Measurements from ENCODE around the gene FBXL4. TPM values are rescaled to one million over a fixed set of nuclear protein-coding genes. Genes with fewer than 3 reads are reported as not detected.

Gene FBXL4
- total RNA-seq, 4 donors from 2014 or later, result 16.4 to 35.0 (median 22.4) TPM

- no peak overlapping the region for H3K4me3 ChIP-seq
- peak overlapping the region in 1 of 4 donors; percentile 7 for H3K27ac ChIP-seq
- H3K9me3 ChIP-seq, result no peaks in the 10 kb centered on the region
- DNase-seq (no peak), ATAC-seq (no peak)
- H3K4me1 ChIP-seq, result peaks cover 18 to 30% of the 10 kb centered on the region in 2 donors
- intact Hi-C loops (cut with DNase I; ENCODE audit: low total_unique reads) (loop anchor here (5.0 to 10.0 kb wide), 2 partner anchors 480 to 1662 kb away; partner anchors contain the start of genes MMS22L and PNISR), in situ Hi-C loops (cut with MboI; ENCODE audit: low sequenced_read_pairs in 4 of 4) (no loop called here)
- TF ChIP-seq, protein P1, sequence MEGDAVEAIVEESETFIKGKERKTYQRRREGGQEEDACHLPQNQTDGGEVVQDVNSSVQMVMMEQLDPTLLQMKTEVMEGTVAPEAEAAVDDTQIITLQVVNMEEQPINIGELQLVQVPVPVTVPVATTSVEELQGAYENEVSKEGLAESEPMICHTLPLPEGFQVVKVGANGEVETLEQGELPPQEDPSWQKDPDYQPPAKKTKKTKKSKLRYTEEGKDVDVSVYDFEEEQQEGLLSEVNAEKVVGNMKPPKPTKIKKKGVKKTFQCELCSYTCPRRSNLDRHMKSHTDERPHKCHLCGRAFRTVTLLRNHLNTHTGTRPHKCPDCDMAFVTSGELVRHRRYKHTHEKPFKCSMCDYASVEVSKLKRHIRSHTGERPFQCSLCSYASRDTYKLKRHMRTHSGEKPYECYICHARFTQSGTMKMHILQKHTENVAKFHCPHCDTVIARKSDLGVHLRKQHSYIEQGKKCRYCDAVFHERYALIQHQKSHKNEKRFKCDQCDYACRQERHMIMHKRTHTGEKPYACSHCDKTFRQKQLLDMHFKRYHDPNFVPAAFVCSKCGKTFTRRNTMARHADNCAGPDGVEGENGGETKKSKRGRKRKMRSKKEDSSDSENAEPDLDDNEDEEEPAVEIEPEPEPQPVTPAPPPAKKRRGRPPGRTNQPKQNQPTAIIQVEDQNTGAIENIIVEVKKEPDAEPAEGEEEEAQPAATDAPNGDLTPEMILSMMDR (IDR thresholded peaks at IDR 0.05 in 4 of 5, conservative IDR thresholded peaks at IDR 0.05 in 1 of 5), result no peak
- TF ChIP-seq POLR2A (IDR thresholded peaks at IDR 0.05), result no peak
- no peaks in the 10 kb centered on the region for H3K27me3 ChIP-seq
- no peaks in the 10 kb centered on the region for H3K36me3 ChIP-seq
These were observed 3.1 kb downstream of the FBXL4 start for GRCh38 chr6:98944598-98945081.

DNA sequence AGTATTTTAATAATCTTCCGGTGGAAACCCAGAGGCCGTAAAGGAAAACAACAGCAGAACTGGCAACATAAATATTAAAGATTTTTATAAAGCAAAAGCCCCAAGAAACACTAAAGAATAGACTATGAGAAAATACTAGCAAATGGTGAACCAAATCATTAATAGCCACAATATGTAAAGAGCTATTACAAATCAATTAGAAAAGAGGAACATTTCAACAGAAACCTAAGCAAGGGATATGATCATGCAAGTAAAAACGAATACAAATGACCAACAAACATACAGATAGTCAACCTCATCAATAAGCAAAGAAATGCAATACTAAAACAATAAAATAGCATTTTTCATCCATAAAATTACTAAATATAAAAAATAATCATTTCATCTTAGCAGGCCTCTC lies 3.6 kb downstream of the FBXL4 start:
- Histone ChIP-seq H3K4me1 (peaks cover 18 to 30% of the 10 kb centered on the region in 2 donors), H3K27ac (peak overlapping the region in 1 of 4 donors; percentile 7), H3K4me3 (no peak overlapping the region), H3K36me3 (no peaks in the 10 kb centered on the region), H3K27me3 (no peaks in the 10 kb centered on the region), H3K9me3 (no peaks in the 10 kb centered on the region)
- in situ Hi-C loops (cut with MboI; ENCODE audit: low sequenced_read_pairs in 4 of 4), result no loop called here
- no peak for ATAC-seq
- intact Hi-C loops (cut with DNase I; ENCODE audit: low total_unique reads), result loop anchor here (10.0 kb wide), 1 partner anchor 481 kb away; the partner anchor contains the start of gene PNISR
- no peak for DNase-seq
- TF ChIP-seq, protein P1 (IDR thresholded peaks at IDR 0.05 in 4 of 5, conservative IDR thresholded peaks at IDR 0.05 in 1 of 5), result no peak
- no peak for TF ChIP-seq POLR2A (IDR thresholded peaks at IDR 0.05)

DNA sequence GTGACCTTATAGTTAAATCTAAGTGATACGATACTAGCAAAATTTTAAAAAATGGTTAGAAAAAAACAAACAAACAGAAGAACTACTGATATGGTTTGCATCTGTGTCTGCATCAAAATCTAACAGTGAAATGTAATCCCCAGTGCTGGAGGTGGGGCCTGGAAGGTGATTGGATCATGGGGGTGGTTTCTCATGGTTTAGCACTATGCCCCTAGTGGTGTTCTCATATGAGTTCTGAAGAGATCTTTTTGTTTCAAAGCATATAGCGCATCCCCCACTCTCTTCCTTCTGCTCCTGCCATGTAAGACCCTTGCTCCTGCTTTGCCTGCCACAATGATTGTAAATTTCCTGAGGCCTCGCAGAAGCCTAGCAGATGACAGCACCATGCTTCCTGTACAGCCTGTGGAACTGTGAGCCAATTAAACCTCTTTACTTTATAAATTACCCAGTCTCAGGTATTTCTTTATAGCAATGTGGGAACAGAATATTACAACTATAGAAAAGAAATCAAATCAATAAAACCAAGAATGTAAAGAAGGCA lies 5.4 kb downstream of the FBXL4 start:
- no peaks in the 10 kb centered on the region for H3K27me3 ChIP-seq
- H3K4me3 ChIP-seq, result no peak overlapping the region
- no peak overlapping the region for H3K27ac ChIP-seq
- H3K9me3 ChIP-seq, result no peaks in the 10 kb centered on the region
- intact Hi-C loops (cut with DNase I; ENCODE audit: low total_unique reads) (loop anchor here (10.0 kb wide), 1 partner anchor 482 kb away; the partner anchor contains the start of gene PNISR), in situ Hi-C loops (cut with MboI; ENCODE audit: low sequenced_read_pairs in 4 of 4) (no loop called here)
- H3K4me1 ChIP-seq, result peaks cover 18 to 30% of the 10 kb centered on the region in 2 donors
- DNase-seq (no peak), ATAC-seq (no peak)
- TF ChIP-seq POLR2A (IDR thresholded peaks at IDR 0.05), result no peak
- TF ChIP-seq, protein P1 (IDR thresholded peaks at IDR 0.05 in 4 of 5, conservative IDR thresholded peaks at IDR 0.05 in 1 of 5), result no peak
- H3K36me3 ChIP-seq, result no peaks in the 10 kb centered on the region

GRCh38 chr6:98941319-98941718 lies 6.4 kb downstream of the FBXL4 start:
- no peak for ATAC-seq
- no peaks in the 10 kb centered on the region for H3K9me3 ChIP-seq
- in situ Hi-C loops (cut with MboI; ENCODE audit: low sequenced_read_pairs in 4 of 4), result no loop called here

More at GRCh38 chr6:98941319-98941718, 6.4 kb downstream of the FBXL4 start:
- intact Hi-C loops (cut with DNase I; ENCODE audit: low total_unique reads), result loop anchor here (10.0 kb wide), 1 partner anchor 483 kb away; the partner anchor contains the start of gene PNISR
- TF ChIP-seq POLR2A (IDR thresholded peaks at IDR 0.05), result no peak
- TF ChIP-seq, protein P1 (IDR thresholded peaks at IDR 0.05 in 4 of 5, conservative IDR thresholded peaks at IDR 0.05 in 1 of 5), result no peak
- no peak overlapping the region for H3K4me3 ChIP-seq
- H3K4me1 ChIP-seq, result peaks cover 10 to 20% of the 10 kb centered on the region in 2 donors
- DNase-seq, result no peak
- H3K27me3 ChIP-seq, result no peaks in the 10 kb centered on the region
- H3K27ac ChIP-seq, result no peak overlapping the region
- H3K36me3 ChIP-seq, result no peaks in the 10 kb centered on the region

Data from gastrocnemius medialis (tissue), 4 donors.